ENCODE data around the gene SHD.
"Not testable (repeated sequence)": the region's sequence is repeated elsewhere in the genome, so short reads cannot be mapped to it uniquely, and the experiment has no call there.

SHD gene

GRCh38 chr19:4327252-4327876 lies 48.3 kb downstream of the SHD start:
- DNase-seq = no peak

GRCh38 chr19:4327877-4328242 lies 48.8 kb downstream of the SHD start:
- DNase-seq = no peak

- no peak for DNase-seq
Observed at GRCh38 chr19:4328243-4328990, 49.4 kb downstream of the SHD start.

- not testable (repeated sequence) for DNase-seq
Observed at GRCh38 chr19:4328991-4329681, 50.1 kb downstream of the SHD start.

- no peak for DNase-seq
Observed at GRCh38 chr19:4329858-4330257, 50.8 kb downstream of the SHD start.

- DNase-seq = no peak
Observed at GRCh38 chr19:4334929-4335570, 56.0 kb downstream of the SHD start.

GRCh38 chr19:4337906-4338440 lies 58.9 kb downstream of the SHD start:
- DNase-seq = no peak

- no peak for DNase-seq
Observed at GRCh38 chr19:4338441-4339355, 59.6 kb downstream of the SHD start, which contains the start of gene STAP2. STAP2 (minus strand) TSS chr19:4338827; CDS start chr19:4338753, 74 bp downstream.

Data from NCI-H1092 (cell line).